ENCODE data around the gene MRGPRG. TPM values are rescaled to one million over a fixed set of nuclear protein-coding genes. Genes with fewer than 3 reads are reported as not detected.

The MRGPRG gene
- total and polyA plus RNA-seq, 9 of the 15 experiments (the other 6 are each of a cell fraction or from before 2014, with no cell fraction given) = not detected

DNA sequence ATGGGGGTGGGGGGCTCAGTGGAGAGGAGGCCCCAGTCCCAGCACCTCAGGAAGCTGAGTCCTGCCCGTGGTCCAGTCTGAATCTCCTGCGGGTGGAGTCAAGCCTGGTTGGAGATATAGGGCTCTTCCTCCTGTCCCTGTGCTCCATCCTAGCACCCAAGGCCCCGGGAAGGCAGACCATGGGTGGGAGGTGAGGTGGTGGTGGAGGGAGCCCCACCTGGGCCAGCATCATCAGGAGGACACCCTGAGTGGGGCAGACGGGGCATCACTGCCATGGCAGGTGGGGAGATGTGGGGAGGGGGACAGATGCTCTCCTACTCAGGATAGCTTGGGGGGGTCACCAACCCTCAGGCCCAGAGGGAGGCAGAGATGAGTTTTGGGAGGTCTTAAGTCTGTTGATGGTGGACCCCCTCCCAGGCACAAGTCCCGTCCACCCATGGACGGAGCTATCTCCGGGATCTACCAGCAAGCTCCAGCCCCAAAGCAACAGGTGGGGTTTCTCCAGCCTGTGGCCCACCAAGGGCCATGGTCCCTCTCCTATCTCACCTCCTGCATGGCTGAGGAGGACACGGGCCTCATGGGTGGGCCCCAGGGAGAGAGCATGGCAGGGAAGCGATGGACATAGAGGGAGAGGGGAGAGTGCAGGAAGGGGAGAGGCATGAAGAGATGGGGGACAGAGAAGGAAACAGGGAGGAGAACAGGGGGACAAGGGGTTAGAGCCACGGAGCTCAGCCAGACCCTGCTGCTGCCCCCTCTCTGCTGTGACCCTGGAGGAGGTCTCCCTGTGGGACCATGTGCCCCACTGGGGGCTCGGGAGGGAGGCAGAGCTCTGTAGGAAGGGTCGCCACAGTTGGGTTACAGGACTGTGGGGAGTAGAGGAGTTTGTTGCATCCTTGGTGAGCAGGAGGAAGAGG, 12.3 kb upstream of the MRGPRG start:
- Histone ChIP-seq H4K20me1 (replicated peaks; ENCODE audit: control insufficient read depth, insufficient read depth, low read length) (no peaks in the 10 kb centered on the region), H3K27me3 (ENCODE audit: control insufficient read depth in 2 of 2, insufficient read depth in 2 of 2, low read length in 2 of 2) (no peaks in the 10 kb centered on the region), H3K4me2 (ENCODE audit: insufficient read depth, low read length) (no peak overlapping the region; the same call in 1 of the 2 replicates), H3K79me2 (ENCODE audit: control insufficient read depth, insufficient read depth, low read length) (no peaks in the 10 kb centered on the region), H3K4me3 (no peak overlapping the region), H3K9ac (ENCODE audit: insufficient read depth in 1 of 2, low read depth in 2 of 2, low read length in 2 of 2) (peak overlapping the region in 1 of 2 experiments; percentile 70; a peak in 1 of 4 replicates), H3K9me1 (ENCODE audit: control insufficient read depth, insufficient read depth, low read length) (peaks cover 4% of the 10 kb centered on the region), H3K4me1 (replicated peaks in 1 of 2; ENCODE audit: control insufficient read depth in 2 of 2, insufficient read depth in 2 of 2, low read length in 2 of 2) (peaks cover 19 to 66% of the 10 kb centered on the region in 2 experiments), H3K27ac (ENCODE audit: extremely low read depth, low read depth, low read length) (no peak overlapping the region; the same call in 2 of the 3 replicates), H2AFZ (ENCODE audit: low read depth, low read length) (peak overlapping the region; percentile 79), H3K36me3 (ENCODE audit: control insufficient read depth, insufficient read depth, low read length) (no peaks in the 10 kb centered on the region), H3K9me3 (replicated peaks; ENCODE audit: control insufficient read depth, insufficient read depth, low read depth, low read length) (no peaks in the 10 kb centered on the region)
- FAIRE-seq (no peak), DNase-seq (ENCODE audit: extremely low read depth in 1 of 4, low spot score in 3 of 4) (peak in 1 of 4 experiments; percentile 15), ATAC-seq (no peak; the same call in 2 of the 3 replicates)
- BruUV-seq (replicated peaks) = no TSS peak
- ChIA-PET POLR2A (interaction anchor here (0.8 to 1.2 kb wide), 2 partner anchors 14 to 17 kb away, joined by 3 to 4 read pairs; no protein-coding TSS in a partner anchor), CTCF (ENCODE audit: low intra/inter-chr PET ratio) (no interaction called here)
- intact Hi-C loops (cut with micrococcal nuclease) = no loop called here
- WGBS (ENCODE audit: insufficient coverage, low coverage, missing lambda C conversion rate) = 40% methylated on average over 10 of the region's 12 CpGs
- TF ChIP-seq HDGF (IDR thresholded peaks at IDR 0.05) = 0 out of 2 replicates have a peak, but pooled peaks have one; percentile 12
- TF ChIP-seq COPS2 (conservative IDR thresholded peaks at IDR 0.05) = no peak
- TF ChIP-seq BACH1 (tag; IDR thresholded peaks at IDR 0.05) = no peak
- no peak for TF ChIP-seq HNRNPH1 (optimal IDR thresholded peaks at IDR 0.05; ENCODE audit: low read depth, low read length)
- no peak for TF ChIP-seq PYGO2 (tag; IDR thresholded peaks at IDR 0.05)
- in situ Hi-C loops (cut with MboI) = no loop called here

Data from K562 (cell line).